Epithelial cell of proximal tubule (primary cell): Measurements from ENCODE around the gene SLC39A9. TPM values are rescaled to one million over a fixed set of nuclear protein-coding genes. Genes with fewer than 3 reads are reported as not detected.

Source experiments
- DNase-seq: peaks from one replicate; pipeline ENCODE4 v3.0.0-alpha.2; 2011; ENCODE audit warnings: low read depth
- H3K4me3 ChIP-seq: 2 replicates; pipeline ENCODE4 v1.5.1; 2011; ENCODE audit warnings: low read depth, mild to moderate bottlenecking, low read length
- total RNA-seq: library from RNA; depleted of rRNA; stranded (reverse); fragments of >200 nt; gene quantifications from 2 replicates; pipeline ENCODE4 v1.2.3, GENCODE V29; 2015
- TF ChIP-seq, protein P1 (sequence below): conservative IDR thresholded peaks from 2 replicates; pipeline ENCODE4 v1.5.1; 2012; ENCODE audit warnings: low read depth, mild to moderate bottlenecking, low read length

Gene SLC39A9
- total RNA-seq, 1 donor from 2014 or later, result 40.8 TPM

DNA sequence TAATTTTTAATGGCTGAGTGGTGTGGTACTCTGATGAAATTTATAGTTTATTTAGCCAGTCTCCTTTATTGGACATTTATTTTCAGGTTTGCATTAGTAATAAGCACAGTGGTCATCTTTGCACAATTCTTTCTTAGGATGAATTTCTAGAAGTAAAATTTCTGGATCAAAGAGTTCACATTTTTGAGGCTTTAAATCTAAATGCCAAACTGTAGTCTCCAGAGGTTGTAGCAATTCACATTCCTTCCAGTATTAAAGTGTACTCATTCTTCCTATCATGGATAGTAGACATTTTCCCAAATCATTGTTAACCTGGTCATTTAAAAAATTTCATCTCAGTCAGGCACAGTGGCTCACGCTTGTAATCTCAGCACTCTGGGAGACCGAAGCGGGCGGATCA is 24.8 kb downstream of the SLC39A9 start:
- DNase-seq, result no peak
- TF ChIP-seq, protein P1, sequence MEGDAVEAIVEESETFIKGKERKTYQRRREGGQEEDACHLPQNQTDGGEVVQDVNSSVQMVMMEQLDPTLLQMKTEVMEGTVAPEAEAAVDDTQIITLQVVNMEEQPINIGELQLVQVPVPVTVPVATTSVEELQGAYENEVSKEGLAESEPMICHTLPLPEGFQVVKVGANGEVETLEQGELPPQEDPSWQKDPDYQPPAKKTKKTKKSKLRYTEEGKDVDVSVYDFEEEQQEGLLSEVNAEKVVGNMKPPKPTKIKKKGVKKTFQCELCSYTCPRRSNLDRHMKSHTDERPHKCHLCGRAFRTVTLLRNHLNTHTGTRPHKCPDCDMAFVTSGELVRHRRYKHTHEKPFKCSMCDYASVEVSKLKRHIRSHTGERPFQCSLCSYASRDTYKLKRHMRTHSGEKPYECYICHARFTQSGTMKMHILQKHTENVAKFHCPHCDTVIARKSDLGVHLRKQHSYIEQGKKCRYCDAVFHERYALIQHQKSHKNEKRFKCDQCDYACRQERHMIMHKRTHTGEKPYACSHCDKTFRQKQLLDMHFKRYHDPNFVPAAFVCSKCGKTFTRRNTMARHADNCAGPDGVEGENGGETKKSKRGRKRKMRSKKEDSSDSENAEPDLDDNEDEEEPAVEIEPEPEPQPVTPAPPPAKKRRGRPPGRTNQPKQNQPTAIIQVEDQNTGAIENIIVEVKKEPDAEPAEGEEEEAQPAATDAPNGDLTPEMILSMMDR, result no peak
- no peak overlapping the region for H3K4me3 ChIP-seq

DNA sequence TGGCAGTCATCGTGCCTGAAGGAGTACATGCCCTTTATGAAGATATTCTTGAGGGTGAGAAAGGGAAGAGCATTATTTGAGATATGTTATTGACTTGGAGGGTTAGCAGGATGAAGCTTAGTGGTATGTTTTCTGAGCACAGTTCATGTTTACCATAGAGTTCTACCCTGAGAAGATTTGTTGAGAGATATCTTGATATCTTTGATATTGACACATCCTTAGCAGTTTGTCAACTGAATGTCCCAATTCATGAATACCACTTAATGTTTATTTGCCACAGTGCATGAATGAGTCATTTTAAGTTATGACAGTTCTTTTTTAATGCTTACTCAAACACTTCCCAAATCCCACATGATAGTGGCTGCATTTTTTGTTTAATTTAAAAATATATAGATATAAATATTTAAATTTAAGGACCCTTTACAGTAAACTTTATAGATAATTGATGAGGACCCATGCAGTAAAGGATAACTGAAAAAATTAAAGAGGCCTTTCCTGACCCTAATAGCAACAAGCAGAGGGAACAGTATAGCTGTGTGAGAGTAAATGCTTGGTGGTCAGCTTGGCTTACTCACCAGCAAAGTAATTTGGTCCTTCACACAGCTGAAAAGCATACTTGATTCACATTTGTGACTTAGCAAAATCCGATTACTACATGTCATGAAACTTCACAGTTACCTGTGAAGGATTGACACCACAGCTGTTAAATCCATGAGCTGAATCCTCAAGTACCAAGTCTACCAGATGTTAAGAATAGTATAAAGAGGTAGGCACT is 25.8 kb downstream of the SLC39A9 start:
- DNase-seq, result no peak
- no peak overlapping the region for H3K4me3 ChIP-seq
- TF ChIP-seq, protein P1, result no peak

DNA sequence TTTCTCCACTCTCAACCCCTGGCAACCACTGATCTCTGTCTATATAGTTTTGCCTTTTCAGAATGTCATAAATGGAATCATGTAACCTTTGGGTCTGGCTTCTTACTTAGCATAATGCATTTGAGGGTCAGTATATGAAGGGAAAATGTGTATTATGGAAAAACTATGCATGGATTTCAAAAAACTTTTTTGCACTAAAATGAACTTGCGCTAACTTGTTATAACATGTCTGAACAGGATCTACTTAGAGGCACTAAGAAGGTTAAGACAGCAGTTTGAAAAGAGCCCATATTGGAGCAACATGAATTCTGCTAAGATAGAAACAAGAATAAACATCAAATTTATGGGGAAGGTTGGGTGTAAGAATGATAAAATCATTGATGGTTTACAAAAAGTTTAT is 29.1 kb downstream of the SLC39A9 start:
- TF ChIP-seq, protein P1, result no peak

GRCh38 chr14:69428289-69428998 is 30.0 kb downstream of the SLC39A9 start:
- TF ChIP-seq, protein P1, result no peak
- H3K4me3 ChIP-seq, result no peak overlapping the region
- no peak for DNase-seq

More for the DNA sequence above, 29.1 kb downstream of the SLC39A9 start:
- DNase-seq, result no peak
- no peak overlapping the region for H3K4me3 ChIP-seq

DNA sequence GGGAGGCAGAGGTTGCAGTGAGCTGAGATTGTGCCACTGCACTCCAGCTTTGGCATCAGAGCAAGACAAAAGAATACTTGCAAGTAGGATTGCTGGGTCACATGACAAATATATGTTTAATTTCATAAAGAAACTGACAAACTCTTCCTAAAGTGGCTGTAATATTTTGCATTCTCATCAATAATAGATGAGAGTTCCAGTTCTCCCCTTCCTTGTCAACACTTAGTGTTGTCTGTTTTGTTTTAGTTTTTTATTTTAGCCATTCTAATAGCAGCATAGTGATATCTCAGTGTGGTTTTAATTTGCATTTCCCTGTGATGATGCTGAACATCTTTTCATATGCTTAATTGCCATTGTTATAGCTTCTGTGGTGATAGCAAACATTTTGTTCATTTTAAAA is 31.2 kb downstream of the SLC39A9 start:
- H3K4me3 ChIP-seq, result no peak overlapping the region
- TF ChIP-seq, protein P1, result no peak
- no peak for DNase-seq

DNA sequence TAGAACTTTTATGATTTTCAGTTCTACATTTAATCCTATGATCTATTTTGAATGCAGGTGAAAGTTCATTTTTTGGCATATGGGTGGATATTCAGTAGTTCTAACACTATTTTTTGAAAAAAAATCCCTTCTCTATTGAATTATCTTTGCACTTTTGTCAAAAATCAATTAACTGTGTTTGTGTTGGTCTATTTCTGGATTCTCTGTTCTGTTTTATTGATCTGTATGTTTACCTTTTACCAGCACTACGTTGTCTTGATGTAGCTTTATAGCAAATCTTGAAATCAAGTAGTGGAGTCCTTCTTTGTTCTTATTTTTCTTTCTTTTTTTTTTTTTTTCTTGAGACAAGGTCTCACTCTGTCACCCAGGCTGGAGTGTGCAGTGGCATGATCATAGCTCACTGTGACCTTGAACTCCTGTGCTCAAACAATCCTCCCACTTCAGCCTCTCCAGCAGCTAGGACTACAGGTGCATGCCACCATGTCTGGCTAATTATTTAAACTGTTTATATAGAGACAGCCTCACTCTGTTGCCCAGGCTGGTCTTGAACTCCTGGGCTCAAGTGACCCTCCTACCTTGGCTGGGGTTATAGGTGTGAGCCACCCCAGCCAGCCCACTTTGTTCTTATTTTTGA is 31.9 kb downstream of the SLC39A9 start:
- TF ChIP-seq, protein P1, result no peak
- H3K4me3 ChIP-seq, result no peak overlapping the region
- DNase-seq, result no peak
